Neural progenitor cell (in vitro differentiated cells): Measurements from ENCODE around the gene FIBCD1. TPM values are rescaled to one million over a fixed set of nuclear protein-coding genes. Genes with fewer than 3 reads are reported as not detected.

Experiments used
- DNase-seq: peaks from one replicate; pipeline ENCODE4 v3.0.0-alpha.2; 2016; ENCODE audit warnings: low spot score
- H2AFZ ChIP-seq: fragments of 200-600 bp; sonication (generic); replicated peaks from 2 replicates; pipeline ENCODE4 v1.6.1; 2016; ENCODE audit warnings: antibody characterized with exemption
- H3F3A ChIP-seq: fragments of 200-600 bp; sonication (generic); 2 replicates; pipeline ENCODE4 v1.6.1; 2016; ENCODE audit warnings: antibody characterized with exemption, low read depth
- H3K27ac ChIP-seq: fragments of 200-600 bp; sonication (generic); 2 replicates; pipeline ENCODE4 v1.5.1; 2016; ENCODE audit warnings: mild to moderate bottlenecking
- H3K27me3 ChIP-seq: fragments of 200-600 bp; sonication (generic); 2 replicates; pipeline ENCODE4 v1.6.1; 2016; ENCODE audit warnings: mild to moderate bottlenecking, moderate library complexity
- H3K36me3 ChIP-seq: fragments of 200-600 bp; sonication (generic); 2 replicates; pipeline ENCODE4 v1.5.1; 2016
- H3K4me1 ChIP-seq: fragments of 200-600 bp; sonication (generic); 2 replicates; pipeline ENCODE4 v1.6.1; 2016; ENCODE audit warnings: mixed run types
- H3K4me2 ChIP-seq: fragments of 200-600 bp; sonication (generic); 2 replicates; pipeline ENCODE4 v1.6.1; 2016
- H3K4me3 ChIP-seq: fragments of 200-600 bp; sonication (generic); 2 replicates; pipeline ENCODE4 v1.5.1; 2016
- H3K79me2 ChIP-seq: fragments of 200-600 bp; sonication (generic); 2 replicates; pipeline ENCODE4 v1.6.1; 2016; ENCODE audit warnings: low read depth
- H3K9ac ChIP-seq: fragments of 200-600 bp; sonication (generic); 2 replicates; pipeline ENCODE4 v1.6.1; 2016
- H3K9me3 ChIP-seq: fragments of 200-600 bp; sonication (generic); 2 replicates; pipeline ENCODE4 v1.5.1; 2016; ENCODE audit warnings: low read depth
- H4K20me1 ChIP-seq: fragments of 200-600 bp; sonication (generic); 2 replicates; pipeline ENCODE4 v1.6.1; 2016; ENCODE audit warnings: low read depth
- H3K27ac Mint-ChIP-seq: 3 replicates; pipeline ENCODE4 v1.8.0; 2021; ENCODE audit warnings: mixed read lengths
- H3K27me3 Mint-ChIP-seq: 2 replicates; pipeline ENCODE4 v1.8.0; 2022; ENCODE audit warnings: low read depth, mild to moderate bottlenecking, inconsistent platforms, moderate library complexity, mixed read lengths; ENCODE audit not compliant: insufficient read depth
- H3K36me3 Mint-ChIP-seq: 3 replicates; pipeline ENCODE4 v1.8.0; 2021; ENCODE audit warnings: mixed read lengths
- H3K4me1 Mint-ChIP-seq: 3 replicates; pipeline ENCODE4 v1.8.0; 2021; ENCODE audit warnings: mixed read lengths
- H3K4me3 Mint-ChIP-seq: 3 replicates; pipeline ENCODE4 v1.8.0; 2021; ENCODE audit warnings: mild to moderate bottlenecking, moderate library complexity, mixed read lengths
- H3K9me3 Mint-ChIP-seq: 3 replicates; pipeline ENCODE4 v1.8.0; 2020; ENCODE audit warnings: mixed read lengths
- CTCF ChIP-seq: fragments of 200-600 bp; sonication (generic); IDR thresholded peaks from 2 replicates; pipeline ENCODE4 v1.5.1; 2017; ENCODE audit warnings: antibody characterized with exemption, mild to moderate bottlenecking
- EZH2 ChIP-seq: fragments of 200-600 bp; sonication (generic); IDR thresholded peaks from 2 replicates; pipeline ENCODE4 v1.6.1; 2017; ENCODE audit warnings: antibody characterized with exemption, mild to moderate bottlenecking, moderate library complexity
- EZH2phosphoT487 ChIP-seq: fragments of 200-600 bp; sonication (generic); IDR thresholded peaks from 2 replicates; pipeline ENCODE4 v1.6.1; 2017; ENCODE audit warnings: antibody characterized with exemption
- total RNA-seq: library from RNA; depleted of rRNA; stranded (reverse); fragments of >200 nt; gene quantifications from 2 replicates; pipeline ENCODE4 v1.2.3, GENCODE V29; 2015; ENCODE audit warnings: low replicate concordance

The FIBCD1 gene
- total RNA-seq, 1 donor from 2014 or later, result 1.8 TPM

- Histone ChIP-seq H3K9me3 (no peaks in the 10 kb centered on the region), H3K9ac (no peak overlapping the region), H3K4me1 (no peaks in the 10 kb centered on the region), H3F3A (peaks cover 23% of the 10 kb centered on the region), H3K79me2 (no peaks in the 10 kb centered on the region), H2AFZ (no peak overlapping the region), H3K4me3 (no peak overlapping the region), H3K27ac (no peak overlapping the region), H4K20me1 (peaks cover 60% of the 10 kb centered on the region), H3K27me3 (no peaks in the 10 kb centered on the region), H3K36me3 (no peaks in the 10 kb centered on the region), H3K4me2 (no peak overlapping the region)
- no peak for DNase-seq
- H3K36me3 Mint-ChIP-seq, result no peaks in the 10 kb centered on the region
- TF ChIP-seq CTCF (no peak), EZH2phosphoT487 (no peak)
- no peaks in the 10 kb centered on the region for H3K9me3 Mint-ChIP-seq
- peaks cover 44% of the 10 kb centered on the region for H3K4me1 Mint-ChIP-seq
- peaks cover 10% of the 10 kb centered on the region for H3K27me3 Mint-ChIP-seq
- H3K4me3 Mint-ChIP-seq, result no peak overlapping the region
- H3K27ac Mint-ChIP-seq, result peak overlapping the region; percentile 57
These were observed 44.0 kb downstream of the FIBCD1 start for GRCh38 chr9:130895038-130895437.

GRCh38 chr9:130894546-130894945 is 44.5 kb downstream of the FIBCD1 start:
- Mint-ChIP-seq H3K4me1 (peaks cover 42% of the 10 kb centered on the region), H3K27ac (peak overlapping the region; percentile 57), H3K36me3 (no peaks in the 10 kb centered on the region), H3K9me3 (no peaks in the 10 kb centered on the region), H3K4me3 (no peak overlapping the region), H3K27me3 (peaks cover 10% of the 10 kb centered on the region)
- no peaks in the 10 kb centered on the region for H3K36me3 ChIP-seq
- no peaks in the 10 kb centered on the region for H3K27me3 ChIP-seq
- peaks cover 23% of the 10 kb centered on the region for H3F3A ChIP-seq
- no peaks in the 10 kb centered on the region for H3K9me3 ChIP-seq
- peaks cover 60% of the 10 kb centered on the region for H4K20me1 ChIP-seq
- no peak overlapping the region for H2AFZ ChIP-seq
- no peak for DNase-seq
- H3K4me2 ChIP-seq, result no peak overlapping the region
- H3K79me2 ChIP-seq, result no peaks in the 10 kb centered on the region
- H3K4me3 ChIP-seq, result no peak overlapping the region
- H3K27ac ChIP-seq, result no peak overlapping the region
- H3K9ac ChIP-seq, result no peak overlapping the region
- TF ChIP-seq EZH2, result no peak
- no peak for TF ChIP-seq EZH2phosphoT487
- no peak for TF ChIP-seq CTCF
- no peaks in the 10 kb centered on the region for H3K4me1 ChIP-seq

- H3K36me3 ChIP-seq, result no peaks in the 10 kb centered on the region
- no peaks in the 10 kb centered on the region for H3K27me3 ChIP-seq
- H3K9me3 ChIP-seq, result no peaks in the 10 kb centered on the region
- peaks cover 10% of the 10 kb centered on the region for H3K27me3 Mint-ChIP-seq
- H3F3A ChIP-seq, result peaks cover 23% of the 10 kb centered on the region
- TF ChIP-seq CTCF (peak; percentile 58), EZH2 (no peak)
- H3K27ac Mint-ChIP-seq, result no peak overlapping the region
- peaks cover 60% of the 10 kb centered on the region for H4K20me1 ChIP-seq
- H3K79me2 ChIP-seq, result no peaks in the 10 kb centered on the region
- H3K27ac ChIP-seq, result no peak overlapping the region
- DNase-seq, result peak; percentile 78
- no peaks in the 10 kb centered on the region for H3K4me1 ChIP-seq
- H3K4me3 Mint-ChIP-seq, result no peak overlapping the region
- no peak overlapping the region for H3K4me2 ChIP-seq
- no peaks in the 10 kb centered on the region for H3K9me3 Mint-ChIP-seq
- no peak overlapping the region for H3K4me3 ChIP-seq
- H3K9ac ChIP-seq, result no peak overlapping the region
- no peaks in the 10 kb centered on the region for H3K36me3 Mint-ChIP-seq
- H2AFZ ChIP-seq, result no peak overlapping the region
- H3K4me1 Mint-ChIP-seq, result peaks cover 42% of the 10 kb centered on the region
These were observed 45.5 kb downstream of the FIBCD1 start for GRCh38 chr9:130893341-130894101.
